GM18870 (cell line): ENCODE results near the gene LPIN1.

Experiments used
- ATAC-seq: cut with Tn5 transposase; IDR thresholded peaks from one replicate; pipeline ENCODE4 v1.9.1; 2021; ENCODE audit warnings: moderate library complexity; ENCODE audit not compliant: unreplicated experiment

LPIN1 gene, protein sequence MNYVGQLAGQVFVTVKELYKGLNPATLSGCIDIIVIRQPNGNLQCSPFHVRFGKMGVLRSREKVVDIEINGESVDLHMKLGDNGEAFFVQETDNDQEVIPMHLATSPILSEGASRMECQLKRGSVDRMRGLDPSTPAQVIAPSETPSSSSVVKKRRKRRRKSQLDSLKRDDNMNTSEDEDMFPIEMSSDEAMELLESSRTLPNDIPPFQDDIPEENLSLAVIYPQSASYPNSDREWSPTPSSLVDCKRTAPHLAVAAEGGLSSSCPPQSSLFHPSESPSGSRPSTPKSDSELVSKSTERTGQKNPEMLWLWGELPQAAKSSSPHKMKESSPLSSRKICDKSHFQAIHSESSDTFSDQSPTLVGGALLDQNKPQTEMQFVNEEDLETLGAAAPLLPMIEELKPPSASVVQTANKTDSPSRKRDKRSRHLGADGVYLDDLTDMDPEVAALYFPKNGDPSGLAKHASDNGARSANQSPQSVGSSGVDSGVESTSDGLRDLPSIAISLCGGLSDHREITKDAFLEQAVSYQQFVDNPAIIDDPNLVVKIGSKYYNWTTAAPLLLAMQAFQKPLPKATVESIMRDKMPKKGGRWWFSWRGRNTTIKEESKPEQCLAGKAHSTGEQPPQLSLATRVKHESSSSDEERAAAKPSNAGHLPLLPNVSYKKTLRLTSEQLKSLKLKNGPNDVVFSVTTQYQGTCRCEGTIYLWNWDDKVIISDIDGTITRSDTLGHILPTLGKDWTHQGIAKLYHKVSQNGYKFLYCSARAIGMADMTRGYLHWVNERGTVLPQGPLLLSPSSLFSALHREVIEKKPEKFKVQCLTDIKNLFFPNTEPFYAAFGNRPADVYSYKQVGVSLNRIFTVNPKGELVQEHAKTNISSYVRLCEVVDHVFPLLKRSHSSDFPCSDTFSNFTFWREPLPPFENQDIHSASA

GRCh38 chr2:11746376-11746806, at the start of gene LPIN1:
Gene LPIN1, plus strand, starts transcription at chr2:11746632. Its CDS starts 18,910 bp downstream, at chr2:11765542.
- no peak for ATAC-seq

- no peak for ATAC-seq
Observed at GRCh38 chr2:11696736-11697102, 49.7 kb upstream of the LPIN1 start.

GRCh38 chr2:11697103-11697871, 49.1 kb upstream of the LPIN1 start:
- no peak for ATAC-seq

GRCh38 chr2:11698009-11698922, 48.2 kb upstream of the LPIN1 start:
- no peak for ATAC-seq

DNA sequence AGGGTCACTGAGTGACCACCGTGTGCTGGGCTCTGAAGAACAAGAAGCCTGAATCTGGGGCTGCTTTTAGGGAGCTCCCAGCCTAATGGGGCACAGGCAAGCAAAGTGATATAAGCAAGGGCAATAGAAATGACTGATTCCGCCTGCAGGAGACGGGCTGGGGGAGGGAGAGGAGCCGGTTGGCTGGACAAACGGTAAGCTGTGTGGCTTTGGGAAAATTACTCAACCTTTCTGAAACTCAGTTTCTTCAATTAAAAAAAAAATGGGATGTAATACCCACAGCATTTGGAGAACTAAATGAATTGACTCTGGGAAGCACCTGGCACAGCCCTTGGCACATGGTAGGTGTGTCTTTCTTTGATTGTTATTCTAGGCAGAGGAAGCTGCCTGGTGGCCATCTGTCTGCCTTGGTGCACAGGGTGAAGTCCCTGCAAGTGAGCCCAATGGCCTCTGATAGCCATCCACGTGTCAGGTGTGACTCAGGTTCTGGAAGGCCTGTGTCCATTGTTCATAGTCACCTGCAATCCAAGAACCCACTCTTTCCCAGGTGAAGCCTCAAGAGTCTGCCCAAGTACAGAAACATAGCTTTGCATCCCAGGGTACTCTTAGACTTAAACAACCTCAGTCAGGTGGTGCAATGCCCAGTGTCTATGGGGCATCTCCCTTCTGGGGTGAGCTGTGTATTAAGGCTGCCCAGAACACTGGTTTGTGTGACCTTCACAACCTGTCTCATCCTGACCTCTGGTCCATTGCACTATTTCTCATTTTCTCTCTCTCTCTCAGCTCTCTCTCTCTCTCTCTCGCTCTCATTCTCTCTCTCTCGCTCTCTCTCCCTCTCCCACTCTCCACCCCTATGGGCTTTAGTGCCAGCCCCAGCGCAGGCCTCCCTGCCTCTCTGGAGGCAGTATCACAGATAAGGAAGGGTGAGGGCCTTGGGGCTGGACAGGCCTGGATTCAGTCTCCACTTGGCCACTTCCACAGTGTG, 46.5 kb upstream of the LPIN1 start:
- no peak for ATAC-seq

DNA sequence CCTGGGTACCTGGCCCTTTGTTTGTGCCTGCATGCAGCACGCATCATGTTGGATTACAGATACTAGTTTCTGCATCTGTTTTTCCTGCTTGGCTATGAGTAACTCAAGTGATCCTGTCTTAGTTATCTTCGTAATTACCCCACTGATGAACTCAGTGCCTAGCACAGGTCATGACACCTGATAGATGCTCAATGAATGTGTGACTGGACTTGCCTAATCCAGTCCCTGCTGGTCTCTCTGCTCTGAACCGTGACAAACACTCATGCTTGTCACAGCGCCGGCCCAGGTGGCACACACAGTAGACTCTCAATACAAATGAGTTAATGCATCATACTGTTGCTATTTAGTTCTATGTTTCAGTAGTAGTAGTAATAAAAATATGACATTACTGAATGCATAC, 45.2 kb upstream of the LPIN1 start:
- ATAC-seq, result no peak

DNA sequence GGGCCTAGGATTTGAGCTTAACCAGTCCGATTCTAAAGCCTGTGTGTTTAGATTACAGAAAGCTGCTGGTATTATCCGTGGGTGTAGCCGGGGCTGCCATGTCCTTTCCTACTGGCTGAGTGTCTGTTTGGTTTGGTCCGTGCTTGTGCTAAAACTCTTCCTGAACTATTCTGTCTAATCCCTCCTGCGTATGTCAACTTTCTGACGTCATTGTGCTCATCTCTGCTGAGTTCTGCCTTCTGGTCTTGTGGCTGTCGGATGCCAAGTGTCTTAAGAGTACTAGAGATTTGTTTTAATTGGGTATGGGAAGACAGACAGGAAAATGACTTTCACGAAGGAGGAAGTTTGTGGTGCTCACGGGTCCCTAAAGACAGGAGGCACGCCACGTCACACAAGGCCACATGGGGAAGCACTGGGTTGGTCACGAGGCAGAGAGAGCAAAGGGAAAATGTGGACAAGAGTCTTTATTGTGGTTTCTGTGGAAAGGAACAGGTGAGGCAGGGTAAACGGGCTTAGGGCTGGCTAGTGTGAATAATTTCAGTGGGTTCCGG, 44.6 kb upstream of the LPIN1 start:
- ATAC-seq, result no peak

DNA sequence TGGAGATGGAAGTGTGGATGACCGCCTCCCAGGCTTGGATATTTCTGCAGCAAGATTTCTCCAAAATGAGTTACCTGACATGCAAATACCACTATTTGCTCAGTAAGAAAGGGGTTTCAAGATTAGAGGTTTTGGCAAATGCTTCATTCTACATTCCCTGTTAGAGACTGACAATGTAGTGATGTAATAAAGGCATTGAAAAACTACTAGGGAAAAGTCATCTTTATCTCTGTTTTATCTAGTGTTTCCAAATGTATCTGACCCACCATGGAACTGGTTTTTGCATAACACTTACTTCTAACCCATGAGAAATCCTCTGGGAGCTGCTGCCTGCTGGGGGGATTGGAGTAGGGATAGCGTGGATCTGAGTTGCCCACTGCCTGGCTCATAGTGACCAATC, 43.5 kb upstream of the LPIN1 start:
- ATAC-seq, result no peak

DNA sequence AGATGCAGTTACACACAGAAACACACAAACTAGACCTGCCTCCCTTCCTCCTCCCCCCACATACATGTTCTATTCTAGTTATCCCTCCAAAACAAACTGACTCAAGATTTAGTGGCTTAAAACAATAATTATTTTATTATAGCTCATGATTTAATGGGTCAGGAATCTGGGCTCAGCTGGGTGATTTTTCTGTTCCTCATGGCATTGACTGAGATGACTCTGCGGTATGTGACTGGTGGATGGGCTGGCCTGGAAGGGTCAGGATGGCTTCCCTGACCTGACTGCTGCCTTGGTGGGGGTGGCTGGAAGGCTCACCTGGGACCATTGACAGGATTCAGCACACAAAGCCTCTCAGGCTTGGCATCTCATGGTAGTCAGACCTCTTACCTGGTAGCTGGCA, 42.7 kb upstream of the LPIN1 start:
- no peak for ATAC-seq

GRCh38 chr2:11705063-11705462, 41.4 kb upstream of the LPIN1 start:
- ATAC-seq, result no peak

DNA sequence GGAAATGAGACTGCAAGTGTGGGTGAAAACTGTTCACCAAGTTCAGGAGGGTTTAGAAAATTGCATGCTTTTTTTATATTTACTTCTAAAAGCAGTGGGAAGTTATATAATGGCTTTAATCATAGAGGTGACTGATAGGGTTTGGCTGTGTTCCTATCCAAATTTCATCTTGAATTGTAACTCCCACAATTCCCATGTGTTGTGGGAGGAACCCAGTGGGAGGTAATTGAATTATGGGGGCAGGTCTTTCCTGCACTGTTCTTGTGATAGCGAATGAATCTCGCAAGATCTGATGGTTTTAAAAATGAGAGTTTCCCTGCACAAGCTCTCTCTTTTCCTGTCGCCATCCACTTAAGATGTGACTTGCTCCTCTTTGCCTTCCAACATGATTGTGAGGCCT, 40.7 kb upstream of the LPIN1 start:
- no peak for ATAC-seq

DNA sequence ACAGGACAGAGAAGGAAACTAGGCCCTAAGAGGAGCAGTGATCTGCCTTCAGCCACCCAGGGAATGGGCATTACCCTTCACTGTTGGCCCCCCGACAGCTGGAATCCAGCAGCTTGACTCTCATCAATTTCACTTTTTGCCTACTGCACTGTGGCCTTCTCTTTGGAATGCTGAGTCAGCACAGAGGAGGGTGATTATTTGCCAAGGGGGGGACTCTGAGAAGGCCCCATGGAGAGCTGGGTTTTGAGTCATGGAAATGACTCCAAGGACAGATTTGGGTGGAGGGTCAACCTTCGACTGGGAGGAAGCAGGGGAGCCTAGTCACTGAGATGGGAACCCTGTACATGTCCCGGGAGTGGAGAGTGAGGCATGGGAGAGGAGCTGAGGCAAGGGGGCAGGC, 38.3 kb upstream of the LPIN1 start:
- ATAC-seq, result no peak

- no peak for ATAC-seq
Observed at GRCh38 chr2:11709293-11709692, 37.1 kb upstream of the LPIN1 start.

DNA sequence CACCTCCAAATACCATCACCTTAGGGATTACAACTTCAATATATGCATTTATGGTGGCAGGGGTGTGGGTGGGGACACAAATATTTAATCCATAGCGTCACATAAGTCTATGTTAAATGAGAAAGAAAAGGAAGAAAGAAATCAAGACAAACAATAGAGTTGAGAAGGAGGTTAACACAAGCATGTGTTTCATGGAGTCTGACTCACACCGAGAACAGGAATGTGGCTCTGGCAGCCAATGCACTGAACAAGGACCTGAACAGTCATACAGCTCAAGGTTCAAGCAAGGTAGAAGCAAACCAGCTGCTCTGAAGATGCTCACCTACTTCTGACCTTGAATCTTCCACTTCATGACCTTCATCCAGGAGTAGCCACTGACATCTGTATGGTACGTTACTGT, 36.2 kb upstream of the LPIN1 start:
- no peak for ATAC-seq

DNA sequence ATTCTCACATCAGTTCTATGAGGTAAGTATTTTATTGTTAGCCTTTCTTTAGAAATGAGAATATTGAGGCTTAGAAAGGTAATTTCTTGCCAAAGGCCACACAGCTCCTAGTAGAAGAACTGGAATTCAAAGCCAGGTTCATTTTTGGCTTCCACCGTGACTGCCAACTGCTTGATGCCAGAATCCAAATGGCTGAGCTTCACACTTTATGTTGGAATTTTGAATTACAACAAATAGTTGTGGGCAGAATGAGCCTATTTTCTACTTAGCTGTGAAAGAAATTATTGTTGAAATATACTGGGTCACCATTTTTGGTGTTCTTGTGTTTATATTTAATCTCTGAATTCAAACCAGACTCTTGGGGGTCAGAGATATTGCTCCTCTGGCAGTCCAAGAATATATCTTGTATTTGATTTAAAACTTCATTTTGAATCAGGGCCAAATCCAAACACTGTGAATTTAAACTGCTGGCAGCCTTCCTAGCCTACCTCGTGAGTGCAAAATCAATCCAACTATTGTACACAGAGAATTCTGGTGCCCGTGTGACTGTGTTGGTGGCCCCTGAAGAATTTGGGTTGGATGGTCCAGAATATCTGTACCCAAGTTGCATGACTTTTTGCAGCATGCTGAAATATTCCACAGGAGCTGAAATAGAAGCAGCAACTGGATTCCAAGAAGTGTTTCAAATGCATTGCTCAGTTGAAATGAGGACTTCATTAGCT, 35.6 kb upstream of the LPIN1 start:
- ATAC-seq, result no peak

GRCh38 chr2:11711354-11711716, 35.1 kb upstream of the LPIN1 start:
- ATAC-seq, result no peak

DNA sequence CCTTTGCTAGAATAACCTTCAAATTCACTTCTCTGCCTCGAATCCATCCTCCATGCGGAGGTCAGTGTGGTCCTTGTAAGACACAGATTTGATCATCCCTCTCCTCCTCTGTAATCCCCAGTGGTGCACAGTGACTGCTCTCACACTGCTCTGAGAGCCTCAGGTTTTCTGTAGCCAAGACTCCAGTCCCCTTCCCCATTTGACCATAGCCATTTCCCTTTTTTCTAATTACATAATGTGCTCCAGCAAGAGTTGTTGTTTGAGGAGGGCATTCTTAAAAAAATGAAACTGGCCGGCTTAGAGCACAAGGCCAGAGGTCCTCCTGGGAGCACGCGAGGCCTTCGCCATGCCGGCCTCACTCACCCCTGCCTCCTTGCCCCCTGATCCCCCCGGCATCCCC, 34.7 kb upstream of the LPIN1 start:
- ATAC-seq, result no peak

DNA sequence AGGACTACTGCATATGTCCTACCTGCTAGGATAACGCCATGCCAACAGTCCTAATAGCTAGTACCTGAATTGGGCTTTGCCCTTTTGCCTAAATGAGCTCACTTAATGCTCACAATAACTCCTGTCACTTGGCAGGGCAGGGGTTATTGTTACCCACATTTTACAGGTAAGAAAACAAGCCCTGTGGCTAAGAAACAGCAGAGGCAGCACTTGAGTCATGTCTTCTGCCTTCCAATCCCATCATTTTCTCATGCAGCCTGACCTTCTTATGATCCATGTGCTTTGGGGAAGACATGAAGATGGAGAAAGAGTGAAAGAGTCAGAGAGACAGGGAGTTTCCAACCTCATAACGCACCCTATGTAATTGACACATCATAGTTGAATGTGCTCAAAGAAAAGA, 33.6 kb upstream of the LPIN1 start:
- ATAC-seq, result no peak
